Stomach (tissue), 9 donors: ENCODE measurements around the gene NOC4L. TPM values are rescaled to one million over a fixed set of nuclear protein-coding genes. Genes with fewer than 3 reads are reported as not detected.
A peak's percentile ranks its signal among the peaks of the same experiment; 100 is the strongest.

Source experiments
- DNase-seq, 2 donors: peaks; one replicate each; pipeline versions ENCODE4 v3.0.0 to v3.0.0-alpha.2; 2013 to 2019
- H3K27ac ChIP-seq, 5 donors: fragments of 200-600 bp in 4 of 5; sonication (generic) in 4 of 5; one replicate each; pipeline ENCODE4 v1.5.1; 2013 to 2019; ENCODE audit warnings: mild to moderate bottlenecking in 1 of 5, moderate library complexity in 1 of 5
- H3K27me3 ChIP-seq, 3 donors: fragments of 200-600 bp; sonication (generic); one replicate each; pipeline ENCODE4 v1.5.1; 2017 to 2019; ENCODE audit warnings: mixed run types in 1 of 3
- H3K36me3 ChIP-seq, 4 donors: fragments of 200-600 bp; sonication (generic); 1 replicate in 3 of 4; 2 replicates in 1 of 4; pipeline ENCODE4 v1.5.1; 2016 to 2019
- H3K4me1 ChIP-seq, 4 donors: fragments of 200-600 bp; sonication (generic); one replicate each; pipeline ENCODE4 v1.5.1; 2016 to 2019
- H3K4me3 ChIP-seq, 4 donors: fragments of 200-600 bp; sonication (generic) in 3 of 4; one replicate each; pipeline ENCODE4 v1.5.1; 2016 to 2019; ENCODE audit warnings: mild to moderate bottlenecking in 1 of 4
- H3K9me3 ChIP-seq, 4 donors: fragments of 200-600 bp; sonication (generic); one replicate each; pipeline ENCODE4 v1.5.1; 2016 to 2019
- CTCF ChIP-seq, 7 experiments: fragments of 450-650 bp in 4 of 7; fragments of 200-600 bp in 3 of 7; sonication (generic) in 3 of 7; IDR thresholded peaks; one replicate each; pipeline ENCODE4 v1.5.1; 2016 to 2019; ENCODE audit warnings: antibody characterized with exemption in 7 of 7, control low read depth in 2 of 7, mild to moderate bottlenecking in 1 of 7
- EP300 ChIP-seq: sonication (generic); formaldehyde crosslinking; IDR thresholded peaks from one replicate; pipeline ENCODE4 v1.6.1; 2017; ENCODE audit warnings: antibody characterized with exemption
- POLR2A ChIP-seq, 4 donors: fragments of 450-650 bp; IDR thresholded peaks; one replicate each; pipeline ENCODE4 v1.6.1; 2016; ENCODE audit warnings: antibody characterized with exemption in 4 of 4, control low read depth in 2 of 4, mild to moderate bottlenecking in 1 of 4, moderate library complexity in 1 of 4
- POLR2AphosphoS5 ChIP-seq, 3 donors: sonication (generic); formaldehyde crosslinking; IDR thresholded peaks; one replicate each; pipeline ENCODE4 v1.6.1; 2016; ENCODE audit warnings: antibody characterized with exemption in 3 of 3
- WGBS, 5 donors: extraction: QIAGEN DNeasy Blood & Tissue Kit in 3 of 5; methylation state at CpG; one replicate each; pipeline versions ENCODE4 v1.1.5 to v1.1.7; 2013 to 2018; 5-methylcytosine and 5-hydroxymethylcytosine counted together
- intact Hi-C: fragments of 100-400 bp; cut with DNase I; formaldehyde crosslinking; loops from one replicate; pipeline ENCODE4 v1.15.1; 2023; ENCODE audit warnings: low total_unique reads
- polyA plus RNA-seq, 3 donors: library from polyadenylated mRNA; stranded (reverse); fragments of 200-250 nt; gene quantifications; one replicate each; pipeline ENCODE4 v1.2.3, GENCODE V29; 2013
- total RNA-seq, 5 donors: library from RNA; depleted of rRNA; stranded (reverse); fragments of >200 nt; gene quantifications; one replicate each; pipeline versions ENCODE4 v1.1.0 to v1.2.3, GENCODE V29; 2014 to 2016
- donor health status: healthy with polysubstance abuse.
- donor health status: Bipolar disorder and iron deficiency.
- donor health status: healthy.

Gene NOC4L
- total and polyA plus RNA-seq, 8 donors: 2.2 to 63.6 (median 28.6) TPM

GRCh38 chr12:132174015-132174838 lies 30.0 kb downstream of the NOC4L start:
- DNase-seq: no peak

GRCh38 chr12:132174839-132175490 lies 30.7 kb downstream of the NOC4L start:
- H3K36me3 ChIP-seq: no peaks in the 10 kb centered on the region
- peaks cover 0 to 34% (median 21%) of the 10 kb centered on the region in 4 donors for H3K4me1 ChIP-seq
- no peak for TF ChIP-seq POLR2AphosphoS5 (IDR thresholded peaks at IDR 0.05)
- TF ChIP-seq EP300: no peak
- no peak for TF ChIP-seq POLR2A (IDR thresholded peaks at IDR 0.05)
- no peak for TF ChIP-seq CTCF (IDR thresholded peaks at IDR 0.05)
- no peaks in the 10 kb centered on the region for H3K9me3 ChIP-seq
- no peak overlapping the region for H3K27ac ChIP-seq
- peaks cover 0 to 97% (median 56%) of the 10 kb centered on the region in 3 donors for H3K27me3 ChIP-seq
- no peak overlapping the region for H3K4me3 ChIP-seq
- intact Hi-C loops: no loop called here
- DNase-seq: peak in 1 of 2 donors; percentile 54
- 39 to 56% (median 48%) methylated on average over 21 to 25 of the region's 25 CpGs for WGBS, 5 donors

More at GRCh38 chr12:132174015-132174838, 30.0 kb downstream of the NOC4L start:
- Histone ChIP-seq H3K27me3 (peaks cover 0 to 97% (median 55%) of the 10 kb centered on the region in 3 donors), H3K36me3 (no peaks in the 10 kb centered on the region), H3K4me1 (peaks cover 0 to 34% (median 21%) of the 10 kb centered on the region in 4 donors), H3K9me3 (no peaks in the 10 kb centered on the region), H3K4me3 (no peak overlapping the region), H3K27ac (no peak overlapping the region)
- intact Hi-C loops: no loop called here
- 72 to 83% (median 80%) methylated on average over 18 to 30 of the region's 30 CpGs for WGBS, 5 donors
- no peak for TF ChIP-seq EP300

- intact Hi-C loops: no loop called here
- H3K27ac ChIP-seq: no peak overlapping the region
- H3K27me3 ChIP-seq: peaks cover 0 to 94% (median 56%) of the 10 kb centered on the region in 3 donors
- peak in 1 of 2 donors; percentile 47 for DNase-seq
- peaks cover 0 to 28% (median 18%) of the 10 kb centered on the region in 4 donors for H3K4me1 ChIP-seq
- H3K9me3 ChIP-seq: no peaks in the 10 kb centered on the region
- H3K36me3 ChIP-seq: no peaks in the 10 kb centered on the region
- TF ChIP-seq EP300 (no peak), CTCF (IDR thresholded peaks at IDR 0.05) (no peak), POLR2AphosphoS5 (IDR thresholded peaks at IDR 0.05) (no peak), POLR2A (IDR thresholded peaks at IDR 0.05) (no peak)
- no peak overlapping the region for H3K4me3 ChIP-seq
- WGBS, 5 donors: 43 to 58% (median 54%) methylated on average over 17 to 35 of the region's 35 CpGs
Observed at GRCh38 chr12:132175496-132176384, 31.5 kb downstream of the NOC4L start.

GRCh38 chr12:132176385-132176919 lies 32.2 kb downstream of the NOC4L start:
- Histone ChIP-seq H3K27me3 (peaks cover 0 to 90% (median 50%) of the 10 kb centered on the region in 3 donors), H3K9me3 (no peaks in the 10 kb centered on the region), H3K4me3 (no peak overlapping the region), H3K4me1 (peaks cover 0 to 25% (median 18%) of the 10 kb centered on the region in 4 donors), H3K27ac (no peak overlapping the region), H3K36me3 (no peaks in the 10 kb centered on the region)
- TF ChIP-seq CTCF (IDR thresholded peaks at IDR 0.05): no peak
- no peak for TF ChIP-seq EP300
- TF ChIP-seq POLR2A (IDR thresholded peaks at IDR 0.05): no peak
- no peak for TF ChIP-seq POLR2AphosphoS5 (IDR thresholded peaks at IDR 0.05)
- intact Hi-C loops: no loop called here
- no peak for DNase-seq
- WGBS, 5 donors: 64 to 73% (median 68%) methylated on average over 11 to 19 of the region's 19 CpGs
